GM18858 (cell line): ENCODE data around the gene TYRO3.
"Not testable (repeated sequence)": the region's sequence is repeated elsewhere in the genome, so short reads cannot be mapped to it uniquely, and the experiment has no call there.

ENCODE experiments used
- ATAC-seq: cut with Tn5 transposase; IDR thresholded peaks from one replicate; pipeline ENCODE4 v1.9.1; 2021; ENCODE audit not compliant: unreplicated experiment

Gene TYRO3

DNA sequence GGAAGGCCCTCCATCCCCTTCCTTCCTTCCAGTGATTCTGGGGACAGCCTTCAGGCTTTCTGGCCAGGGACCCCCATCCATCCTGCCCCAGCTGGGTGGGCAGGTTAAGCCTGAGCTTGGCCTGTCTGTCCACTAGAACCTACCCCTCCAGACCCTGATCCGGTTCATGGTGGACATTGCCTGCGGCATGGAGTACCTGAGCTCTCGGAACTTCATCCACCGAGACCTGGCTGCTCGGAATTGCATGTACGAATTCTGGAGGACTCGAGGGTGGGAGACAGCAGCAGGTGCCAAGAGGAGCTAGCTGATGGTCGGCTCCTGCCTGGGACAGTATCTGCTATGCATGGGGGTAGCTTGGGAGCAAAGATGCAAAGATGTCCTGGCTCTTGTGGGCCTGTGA lies 13.9 kb downstream of the TYRO3 start:
- no peak for ATAC-seq

DNA sequence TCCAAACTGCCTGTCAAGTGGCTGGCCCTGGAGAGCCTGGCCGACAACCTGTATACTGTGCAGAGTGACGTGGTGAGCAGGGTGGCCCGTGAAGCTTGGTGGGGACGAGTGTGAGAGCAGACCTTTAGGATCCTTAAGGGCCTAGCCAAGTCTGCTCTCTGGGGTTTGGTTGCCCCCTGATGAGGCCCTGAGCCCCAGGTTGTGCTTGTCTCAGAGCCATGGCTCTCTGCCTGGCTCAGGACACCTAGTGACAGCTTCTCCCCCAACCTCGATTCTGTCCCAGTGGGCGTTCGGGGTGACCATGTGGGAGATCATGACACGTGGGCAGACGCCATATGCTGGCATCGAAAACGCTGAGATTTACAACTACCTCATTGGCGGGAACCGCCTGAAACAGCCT lies 14.4 kb downstream of the TYRO3 start:
- ATAC-seq, result no peak

DNA sequence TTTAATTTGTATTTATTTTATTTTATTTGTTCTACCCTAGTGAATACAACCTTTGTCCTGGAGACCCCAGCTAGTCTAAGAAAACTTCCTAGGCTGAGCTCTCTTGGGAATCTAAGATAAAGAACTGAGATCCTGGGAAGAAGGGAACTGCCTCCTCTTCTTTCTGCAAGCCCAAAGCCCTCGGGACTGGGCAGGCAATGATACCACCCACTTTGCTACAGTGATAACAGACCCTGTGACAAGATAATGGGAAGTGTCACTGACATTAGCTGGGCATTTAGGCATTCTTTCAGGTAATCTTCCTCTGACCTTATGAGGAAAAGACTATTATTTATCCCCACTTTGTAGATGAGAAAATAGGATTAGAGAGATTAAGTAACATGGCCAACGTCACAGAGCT lies 15.1 kb downstream of the TYRO3 start:
- no peak for ATAC-seq

DNA sequence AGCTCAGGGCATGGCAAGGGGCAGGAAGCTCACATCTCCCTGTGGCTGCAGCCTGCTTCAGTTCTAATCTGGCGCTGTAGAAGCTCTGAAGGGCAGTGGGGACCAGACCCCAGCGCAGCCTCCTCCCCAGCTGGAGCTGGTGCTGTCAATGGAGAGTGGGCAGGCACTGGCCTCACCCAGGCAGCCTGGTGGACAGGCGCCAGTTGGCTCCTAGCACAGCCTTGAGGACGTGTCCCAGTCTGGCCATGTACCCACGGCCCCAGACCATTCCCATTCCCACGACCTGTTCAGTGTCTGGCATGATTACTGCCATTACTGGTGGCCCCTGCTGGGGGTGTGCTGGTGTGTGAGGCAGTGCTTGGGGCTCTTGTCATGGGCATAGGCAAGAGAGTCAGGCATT lies 16.3 kb downstream of the TYRO3 start:
- ATAC-seq, result no peak

DNA sequence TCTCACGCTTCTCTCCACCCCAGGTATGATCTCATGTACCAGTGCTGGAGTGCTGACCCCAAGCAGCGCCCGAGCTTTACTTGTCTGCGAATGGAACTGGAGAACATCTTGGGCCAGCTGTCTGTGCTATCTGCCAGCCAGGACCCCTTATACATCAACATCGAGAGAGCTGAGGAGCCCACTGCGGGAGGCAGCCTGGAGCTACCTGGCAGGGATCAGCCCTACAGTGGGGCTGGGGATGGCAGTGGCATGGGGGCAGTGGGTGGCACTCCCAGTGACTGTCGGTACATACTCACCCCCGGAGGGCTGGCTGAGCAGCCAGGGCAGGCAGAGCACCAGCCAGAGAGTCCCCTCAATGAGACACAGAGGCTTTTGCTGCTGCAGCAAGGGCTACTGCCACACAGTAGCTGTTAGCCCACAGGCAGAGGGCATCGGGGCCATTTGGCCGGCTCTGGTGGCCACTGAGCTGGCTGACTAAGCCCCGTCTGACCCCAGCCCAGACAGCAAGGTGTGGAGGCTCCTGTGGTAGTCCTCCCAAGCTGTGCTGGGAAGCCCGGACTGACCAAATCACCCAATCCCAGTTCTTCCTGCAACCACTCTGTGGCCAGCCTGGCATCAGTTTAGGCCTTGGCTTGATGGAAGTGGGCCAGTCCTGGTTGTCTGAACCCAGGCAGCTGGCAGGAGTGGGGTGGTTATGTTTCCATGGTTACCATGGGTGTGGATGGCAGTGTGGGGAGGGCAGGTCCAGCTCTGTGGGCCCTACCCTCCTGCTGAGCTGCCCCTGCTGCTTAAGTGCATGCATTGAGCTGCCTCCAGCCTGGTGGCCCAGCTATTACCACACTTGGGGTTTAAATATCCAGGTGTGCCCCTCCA lies 19.1 kb downstream of the TYRO3 start:
- ATAC-seq, result no peak

DNA sequence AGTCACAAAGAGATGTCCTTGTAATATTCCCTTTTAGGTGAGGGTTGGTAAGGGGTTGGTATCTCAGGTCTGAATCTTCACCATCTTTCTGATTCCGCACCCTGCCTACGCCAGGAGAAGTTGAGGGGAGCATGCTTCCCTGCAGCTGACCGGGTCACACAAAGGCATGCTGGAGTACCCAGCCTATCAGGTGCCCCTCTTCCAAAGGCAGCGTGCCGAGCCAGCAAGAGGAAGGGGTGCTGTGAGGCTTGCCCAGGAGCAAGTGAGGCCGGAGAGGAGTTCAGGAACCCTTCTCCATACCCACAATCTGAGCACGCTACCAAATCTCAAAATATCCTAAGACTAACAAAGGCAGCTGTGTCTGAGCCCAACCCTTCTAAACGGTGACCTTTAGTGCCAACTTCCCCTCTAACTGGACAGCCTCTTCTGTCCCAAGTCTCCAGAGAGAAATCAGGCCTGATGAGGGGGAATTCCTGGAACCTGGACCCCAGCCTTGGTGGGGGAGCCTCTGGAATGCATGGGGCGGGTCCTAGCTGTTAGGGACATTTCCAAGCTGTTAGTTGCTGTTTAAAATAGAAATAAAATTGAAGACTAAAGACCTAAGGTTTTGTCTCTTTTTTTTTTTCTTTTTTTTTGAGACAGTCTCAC lies 19.8 kb downstream of the TYRO3 start:
- ATAC-seq, result no peak

DNA sequence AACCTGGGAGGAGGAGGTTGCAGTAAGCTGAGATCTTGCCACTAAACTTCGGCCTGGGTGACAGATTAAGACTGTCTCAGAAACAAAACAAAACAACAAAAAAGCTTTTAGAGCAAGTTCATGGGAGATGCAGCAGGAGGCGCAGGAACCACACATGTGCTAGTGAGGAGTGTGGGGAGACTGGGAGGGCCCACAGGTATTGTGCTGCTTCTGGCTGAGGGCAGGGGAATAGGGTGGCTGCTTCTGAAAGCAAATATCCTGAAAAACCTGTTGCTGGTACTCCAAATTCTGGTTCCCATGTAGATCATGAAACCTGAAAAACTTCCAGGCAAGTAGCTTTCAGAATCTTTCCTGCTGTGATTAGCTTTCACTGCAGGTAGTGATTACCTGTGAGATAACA lies 22.1 kb downstream of the TYRO3 start:
- ATAC-seq, result no peak

DNA sequence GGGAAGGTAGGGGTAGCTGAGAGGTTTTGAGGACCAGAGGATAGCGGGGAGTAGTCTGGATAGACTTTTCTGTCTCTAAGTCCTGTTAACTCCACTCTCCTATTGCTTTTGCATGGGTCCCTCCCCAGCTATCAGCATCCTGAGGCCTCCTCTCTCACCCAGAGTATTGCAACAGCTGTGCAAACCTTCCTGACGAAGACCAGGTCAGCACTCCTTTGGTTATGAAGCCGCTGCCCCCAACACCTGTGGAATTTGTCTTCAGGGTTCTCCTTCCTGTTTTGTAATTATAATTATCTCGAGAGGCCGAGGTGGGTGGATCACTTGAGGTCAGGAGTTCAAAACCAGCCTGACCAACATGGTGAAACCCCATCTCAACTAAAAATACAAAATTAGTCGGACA lies 24.8 kb downstream of the TYRO3 start:
- ATAC-seq, result no peak

DNA sequence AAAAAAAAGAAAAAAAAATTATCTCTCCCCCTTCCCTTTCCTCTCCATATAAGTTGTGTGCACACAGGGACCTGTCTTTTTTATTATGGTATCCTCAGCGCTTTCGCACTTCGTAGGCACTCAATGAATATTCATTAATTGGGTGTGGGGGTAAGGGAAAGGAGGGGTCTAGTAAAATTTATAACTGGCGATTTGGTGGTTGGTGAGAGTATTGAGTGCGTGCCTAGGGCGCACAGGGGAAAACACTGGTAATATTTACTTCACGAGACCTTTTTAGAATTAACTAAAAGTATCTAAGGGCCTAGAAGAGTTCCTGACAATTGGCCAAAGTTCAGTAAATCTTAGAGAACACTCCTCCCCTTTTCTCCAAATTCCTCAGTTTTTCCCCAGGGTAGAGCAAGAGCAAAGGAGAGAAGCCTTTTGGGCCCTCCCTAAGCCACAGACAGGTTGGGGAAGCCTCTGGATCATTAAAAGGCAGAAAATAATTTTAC lies 25.7 kb downstream of the TYRO3 start:
- ATAC-seq, result no peak

DNA sequence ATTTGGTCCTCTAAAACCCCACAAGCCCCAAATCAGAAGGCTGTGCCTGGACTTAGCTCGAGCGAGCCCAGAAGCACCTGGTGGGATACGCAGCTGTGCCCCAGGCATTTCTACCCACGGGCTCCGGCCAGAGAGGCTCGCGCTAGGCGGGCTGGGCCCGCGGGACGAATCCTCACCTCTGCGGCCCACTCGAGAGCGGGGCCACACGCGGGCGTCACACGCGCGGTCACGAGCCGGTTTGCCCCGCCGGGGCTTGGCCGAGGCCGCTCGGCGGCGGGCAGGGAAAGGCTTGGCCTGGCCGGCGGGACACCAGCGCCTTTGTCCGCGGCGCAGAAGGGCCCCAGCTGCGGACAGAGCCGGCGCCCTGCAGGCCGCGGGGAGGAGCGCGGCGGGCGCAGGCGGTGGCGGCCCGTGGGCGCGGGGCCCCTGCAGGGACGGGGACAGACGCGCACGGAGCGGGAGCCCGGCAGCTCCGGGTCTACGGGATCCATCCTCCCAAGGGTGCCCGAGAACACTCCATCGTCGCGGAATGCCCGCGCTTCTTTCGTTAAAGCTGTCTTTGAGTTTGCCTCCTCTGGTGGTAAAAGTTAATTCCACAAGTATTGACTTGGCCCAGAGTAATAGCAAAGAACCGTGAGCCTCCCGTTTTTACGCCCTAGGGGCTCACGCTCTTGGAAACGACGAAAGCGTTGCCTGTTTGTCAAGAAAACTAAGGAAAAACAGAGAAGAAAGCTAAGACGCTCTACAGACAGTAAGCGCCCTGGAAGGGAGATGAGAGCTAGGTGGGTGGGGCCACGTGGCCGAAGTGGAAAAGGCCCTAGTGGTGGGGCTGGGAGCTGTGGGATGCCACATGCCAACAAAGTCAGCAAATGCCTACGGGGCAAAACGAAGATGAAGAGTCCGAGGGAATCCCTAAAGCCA lies 26.4 kb downstream of the TYRO3 start:
- no peak for ATAC-seq

DNA sequence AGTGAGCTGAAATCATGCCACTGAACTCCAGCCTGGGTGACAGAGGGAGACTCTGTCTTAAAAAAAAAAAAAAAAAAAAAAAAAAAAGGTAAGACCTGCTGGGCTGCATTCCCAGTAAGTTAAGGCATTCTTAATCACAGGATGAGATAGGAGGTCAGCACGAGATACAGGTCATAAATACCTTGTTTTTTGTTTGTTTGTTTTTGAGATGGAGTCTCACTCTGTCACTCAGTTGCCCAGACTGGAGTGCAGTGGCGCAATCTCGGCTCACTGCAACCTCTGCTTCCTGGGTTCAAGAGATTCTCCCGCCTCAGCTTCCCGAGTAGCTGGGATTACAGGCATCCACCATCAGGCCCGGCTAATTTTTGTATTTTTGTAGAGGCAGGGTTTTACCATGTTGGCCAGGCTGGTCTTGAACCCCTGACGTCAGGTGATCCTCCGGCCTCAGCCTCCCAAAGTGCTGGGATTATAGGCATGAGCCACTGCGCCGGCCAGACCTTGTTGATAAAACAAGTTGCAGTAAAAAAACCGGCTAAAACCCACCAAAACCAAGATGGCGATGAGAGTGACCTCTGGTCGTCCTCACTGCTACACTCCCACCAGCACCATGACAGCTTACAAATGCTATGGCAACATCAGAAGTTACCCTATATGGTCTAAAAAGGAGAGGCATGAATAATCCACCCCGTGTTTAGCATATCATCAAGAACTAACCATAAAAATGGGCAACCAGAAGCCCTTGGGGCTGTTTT lies 27.7 kb downstream of the TYRO3 start:
- not testable (repeated sequence) for ATAC-seq

DNA sequence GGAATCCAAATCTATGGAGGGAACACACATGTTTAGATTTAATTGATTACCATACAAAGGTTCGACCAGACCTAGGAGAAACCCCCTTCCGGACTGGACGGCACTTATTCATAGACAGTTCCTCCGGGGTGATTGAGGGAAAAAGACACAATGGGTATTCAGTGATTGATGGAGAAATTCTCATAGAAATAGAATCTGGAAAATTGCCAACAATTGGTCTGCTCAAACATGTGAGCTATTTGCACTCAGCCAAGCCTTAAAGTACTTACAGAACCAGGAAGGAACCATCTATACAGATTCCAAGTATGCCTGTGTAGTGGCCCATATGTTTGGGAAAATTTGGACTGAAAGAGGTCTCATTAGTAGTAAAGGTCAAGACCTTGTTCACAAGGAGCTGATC lies 30.0 kb downstream of the TYRO3 start:
- not testable (repeated sequence) for ATAC-seq

DNA sequence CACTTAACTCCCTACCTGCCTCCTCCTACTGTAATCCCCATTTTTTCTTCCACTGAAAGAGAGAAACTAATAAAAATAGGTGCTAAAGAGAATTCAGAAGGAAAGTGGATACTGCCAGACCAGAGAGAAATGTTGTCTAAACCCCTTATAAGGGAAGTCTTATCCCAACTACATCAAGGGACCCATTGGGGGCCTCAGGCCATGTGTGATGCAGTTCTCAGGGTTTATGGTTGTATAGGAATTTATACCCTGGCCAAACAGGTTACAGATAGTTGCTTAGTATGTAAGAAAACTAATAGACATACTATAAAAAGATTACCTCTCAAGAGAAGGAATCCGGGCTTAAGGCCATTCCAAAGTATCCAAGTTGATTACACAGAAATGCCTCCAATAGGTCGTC lies 30.6 kb downstream of the TYRO3 start:
- not testable (repeated sequence) for ATAC-seq

DNA sequence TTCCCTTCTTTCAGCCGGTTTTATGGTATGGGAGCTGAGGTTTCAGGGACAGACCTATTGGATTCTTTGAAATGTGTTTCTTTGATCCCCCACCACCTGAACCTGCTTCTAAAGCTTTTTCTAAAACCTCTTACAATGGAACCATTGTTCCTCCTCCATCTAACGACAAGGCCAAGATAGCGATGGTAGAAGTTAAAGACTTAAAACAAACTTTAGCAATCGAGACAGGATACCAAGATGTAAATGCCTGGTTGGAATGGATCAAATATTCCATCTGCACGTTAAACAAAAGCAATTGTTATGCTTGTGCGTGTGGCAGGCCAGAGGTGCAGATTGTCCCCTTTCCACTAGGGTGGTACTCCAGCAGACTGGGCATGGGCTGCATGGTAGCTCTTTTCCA lies 32.2 kb downstream of the TYRO3 start:
- ATAC-seq, result not testable (repeated sequence)

DNA sequence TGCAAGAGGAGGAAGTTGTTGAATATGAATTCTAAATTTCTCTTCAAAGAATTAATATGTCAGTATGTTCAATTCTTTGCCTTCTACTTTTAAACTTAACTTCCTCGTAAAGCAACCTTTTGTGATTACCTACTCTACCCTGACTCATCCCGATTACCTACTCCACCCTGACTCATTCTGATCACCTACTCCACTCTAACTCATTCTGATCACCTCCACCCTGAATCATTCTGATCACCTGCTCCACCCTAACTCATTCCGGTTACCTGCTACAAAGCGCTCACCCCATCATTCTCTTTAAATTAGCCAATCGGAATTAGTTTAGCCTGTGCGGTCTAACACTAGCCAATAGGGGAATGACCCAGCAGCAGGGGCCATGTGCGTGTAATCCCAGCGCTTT lies 33.7 kb downstream of the TYRO3 start:
- ATAC-seq, result not testable (repeated sequence)

DNA sequence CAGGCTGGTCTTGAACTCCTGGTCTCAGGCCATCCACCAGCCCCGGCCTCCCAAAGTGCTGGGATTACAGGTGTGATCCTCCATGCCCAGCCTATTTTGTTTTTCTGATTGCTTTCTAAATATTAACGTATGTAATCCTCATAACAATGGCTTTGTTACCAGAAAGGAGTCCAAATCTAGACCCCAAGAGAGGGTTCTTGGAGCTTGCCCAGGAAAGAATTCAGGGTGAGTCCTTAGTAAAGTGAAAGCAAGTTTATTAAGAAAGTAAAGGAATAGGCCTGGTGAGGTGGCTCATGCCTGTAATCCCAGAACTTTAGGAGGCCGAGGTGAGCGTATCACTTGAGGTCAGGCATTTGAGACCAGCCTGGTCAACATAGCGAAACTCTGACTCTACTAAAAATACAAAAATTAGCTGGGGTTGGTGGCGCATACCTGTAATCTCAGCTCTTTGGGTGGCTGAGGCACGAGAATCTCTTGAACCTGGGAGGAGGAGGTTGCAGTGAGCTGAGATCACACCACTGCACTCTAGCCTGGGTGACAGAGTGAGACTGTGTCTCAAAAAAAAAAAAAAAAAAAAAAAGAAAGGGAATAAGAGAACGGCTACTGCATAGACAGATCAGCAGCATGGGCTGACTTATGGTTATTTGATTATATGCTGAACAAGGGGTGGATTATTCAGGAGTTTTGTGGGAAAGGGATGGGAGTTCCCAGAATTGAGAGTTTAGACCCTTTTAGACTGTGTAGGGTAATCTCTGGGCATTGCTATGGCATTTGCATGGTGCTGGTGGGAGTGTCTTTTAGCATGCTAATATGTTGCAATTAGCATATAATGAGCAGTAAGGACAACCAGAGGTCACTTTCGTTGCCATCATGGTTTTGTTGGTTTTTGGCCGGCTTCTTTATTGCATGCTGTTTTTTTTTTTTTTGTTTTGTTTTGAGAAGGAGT lies 36.1 kb downstream of the TYRO3 start:
- ATAC-seq, result no peak

DNA sequence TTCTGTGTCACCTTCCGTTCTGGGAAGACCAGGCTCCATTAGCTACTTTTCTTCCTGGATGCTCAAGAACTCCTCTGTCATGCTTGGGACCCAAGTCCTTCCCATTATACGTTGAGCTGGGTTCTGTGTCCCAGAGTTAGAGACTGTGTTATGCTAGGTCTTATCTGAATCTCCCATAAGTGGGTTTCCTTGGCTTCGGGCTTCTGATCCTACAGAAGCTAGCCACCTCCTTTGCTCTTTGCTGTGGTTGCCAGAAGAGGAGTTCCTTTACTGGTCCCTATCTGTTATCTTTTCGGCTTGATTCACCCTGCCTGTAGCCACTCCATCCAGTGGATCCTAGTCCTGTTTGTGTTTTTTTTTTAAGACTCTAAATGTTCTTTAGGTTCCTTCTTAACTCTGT lies 38.0 kb downstream of the TYRO3 start:
- ATAC-seq, result no peak

DNA sequence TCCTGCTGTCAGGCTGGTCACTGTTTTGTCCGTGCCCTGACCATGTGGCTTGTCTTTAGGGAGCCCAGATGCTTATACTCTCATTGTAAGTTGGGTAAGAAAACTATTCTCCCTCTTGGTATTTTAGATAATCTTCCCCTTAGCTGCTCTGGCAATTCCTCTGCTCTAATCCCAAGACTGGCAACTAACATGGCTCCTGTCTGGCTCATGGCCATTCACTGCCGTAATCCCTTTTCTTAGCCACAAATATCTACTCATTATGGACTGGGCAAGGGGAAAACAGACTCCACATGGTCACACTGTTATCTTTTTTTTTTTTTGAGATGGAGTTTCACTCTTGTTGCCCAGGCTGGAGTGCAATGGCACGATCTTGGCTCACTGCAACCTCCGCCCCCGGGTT lies 38.8 kb downstream of the TYRO3 start:
- no peak for ATAC-seq

DNA sequence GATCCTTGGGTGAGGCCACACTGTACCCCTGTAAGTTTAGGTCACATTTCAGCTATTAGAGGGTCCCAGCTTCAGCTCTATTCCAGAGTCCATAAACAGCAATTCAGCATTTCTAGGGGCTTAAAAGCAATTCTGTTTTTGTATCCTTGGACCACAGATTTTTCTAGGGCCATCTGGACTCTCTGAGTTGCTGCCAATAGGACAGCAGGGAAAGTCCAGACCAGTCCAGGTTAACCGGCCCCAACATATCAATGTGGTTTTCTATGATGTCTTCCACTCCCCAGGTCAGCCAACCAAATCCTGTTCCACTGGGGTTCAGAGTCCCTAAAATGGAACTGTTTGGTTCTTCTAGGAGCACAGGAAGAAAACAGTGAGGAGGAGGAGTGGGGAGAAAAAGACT lies 40.0 kb downstream of the TYRO3 start:
- no peak for ATAC-seq
